GM21576 (cell line): Measurements from ENCODE around the gene GDF15.
A peak's percentile ranks its signal among the peaks of the same experiment; 100 is the strongest.
"Not testable (repeated sequence)": the region's sequence is repeated elsewhere in the genome, so short reads cannot be mapped to it uniquely, and the experiment has no call there.

Experiments used
- ATAC-seq: cut with Tn5 transposase; IDR thresholded peaks from one replicate; pipeline ENCODE4 v1.9.1; 2021; ENCODE audit warnings: mild to moderate bottlenecking, moderate library complexity; ENCODE audit not compliant: unreplicated experiment

GDF15 gene

DNA sequence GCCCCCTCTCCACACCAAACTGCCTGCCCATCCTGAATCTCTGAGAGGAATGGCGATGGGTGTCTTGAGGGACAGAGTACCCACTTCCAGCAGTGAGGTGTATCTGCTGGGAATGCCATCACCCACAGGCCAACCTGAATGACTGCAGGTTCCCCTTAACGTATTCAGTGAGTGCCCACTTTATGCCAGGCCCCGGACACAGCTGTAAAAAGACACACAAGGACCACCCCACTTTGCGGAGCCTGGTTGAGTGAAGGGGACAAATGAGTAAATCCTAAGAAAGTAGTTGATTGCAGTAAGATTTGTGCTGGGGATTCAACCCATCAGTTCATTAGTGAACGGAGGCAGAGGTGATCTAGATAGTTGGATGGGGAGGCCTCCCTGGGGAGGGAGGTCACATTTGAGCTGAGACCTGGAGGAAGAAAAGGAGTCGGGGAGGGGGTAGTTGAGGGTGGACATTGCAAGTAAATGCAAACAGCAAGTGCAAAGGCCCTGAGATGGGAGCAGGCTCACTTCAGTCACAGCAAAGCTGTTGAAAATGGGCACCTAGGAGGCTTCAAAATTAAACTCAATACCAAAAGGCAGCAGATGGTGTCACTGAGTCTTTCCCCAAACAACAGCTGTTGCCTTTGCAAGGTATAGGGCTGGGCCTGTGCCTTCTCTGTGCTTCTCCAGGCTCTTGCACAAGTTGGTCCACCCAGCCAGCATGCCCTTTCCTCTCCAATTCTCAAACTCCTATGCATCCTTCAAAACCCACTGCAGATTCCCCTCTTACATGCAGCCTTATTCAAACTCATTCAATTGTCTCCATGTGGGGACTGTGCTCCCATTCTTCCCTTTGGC, 4.3 kb downstream of the GDF15 start:
- no peak for ATAC-seq

DNA sequence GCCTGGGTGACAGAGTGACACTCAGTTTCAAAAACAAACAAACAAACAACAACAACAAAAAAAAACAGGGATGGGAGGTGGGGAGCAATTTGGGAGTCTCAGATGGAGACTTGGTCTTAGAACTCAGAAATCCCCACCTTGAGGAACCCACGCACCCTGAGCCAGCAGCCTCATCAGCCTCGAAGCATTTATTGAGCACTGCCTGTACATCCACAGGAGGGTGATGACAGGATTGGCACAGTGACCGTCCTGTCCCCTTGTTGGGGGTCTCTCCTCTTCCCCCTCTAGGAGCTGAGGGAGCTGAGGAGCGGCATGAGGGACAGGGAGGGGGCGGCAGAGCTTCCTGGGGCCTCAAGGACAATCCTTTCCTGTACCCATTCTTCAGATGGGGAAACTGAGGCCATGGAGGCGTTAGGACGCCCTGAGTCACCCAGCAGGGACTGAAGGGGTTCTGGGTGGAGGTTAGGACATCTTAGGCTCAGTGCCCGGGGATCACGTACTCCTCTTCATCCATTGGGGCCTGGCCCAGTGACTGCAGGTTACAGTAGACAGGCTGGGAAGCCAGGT, 5.6 kb downstream of the GDF15 start:
- ATAC-seq = no peak

DNA sequence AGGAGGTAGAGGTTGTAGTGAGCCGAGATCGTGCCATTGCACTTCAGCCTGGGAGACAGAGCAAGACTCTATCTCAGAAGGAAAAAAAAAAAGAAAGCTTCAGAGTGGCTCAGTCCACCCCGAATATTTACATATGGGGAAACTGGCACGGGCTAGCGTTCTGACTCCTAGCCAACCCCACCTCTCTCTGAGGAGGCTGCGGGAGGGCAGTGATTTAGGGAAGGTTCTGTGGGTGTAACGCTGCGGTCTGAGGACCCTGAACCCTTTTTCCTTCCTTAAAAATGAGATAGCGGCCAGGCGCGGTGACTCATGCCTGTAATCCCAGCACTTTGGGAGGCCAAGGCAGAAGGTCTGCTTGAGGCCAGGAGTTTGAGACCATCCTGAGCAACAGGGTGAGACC, 6.5 kb downstream of the GDF15 start:
- no peak for ATAC-seq

DNA sequence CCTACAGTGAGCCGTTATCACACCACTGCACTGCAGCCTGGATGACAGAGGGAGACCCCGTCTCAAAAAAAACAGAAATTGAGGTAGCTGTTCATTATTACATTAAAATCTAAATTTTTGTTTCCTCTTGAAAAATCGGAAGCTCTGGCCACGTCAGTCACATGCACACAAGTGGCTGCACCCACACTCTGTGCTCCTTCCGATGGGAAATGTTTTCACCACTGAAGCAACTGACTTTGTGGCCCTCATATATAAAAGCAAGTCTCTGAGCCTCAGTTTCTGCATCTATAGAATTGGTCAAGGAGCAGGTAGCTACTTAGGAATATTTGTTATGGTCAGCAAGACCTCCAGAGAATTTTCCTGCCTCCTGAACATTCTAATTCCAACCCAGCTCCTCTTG, 7.0 kb downstream of the GDF15 start:
- ATAC-seq = no peak

DNA sequence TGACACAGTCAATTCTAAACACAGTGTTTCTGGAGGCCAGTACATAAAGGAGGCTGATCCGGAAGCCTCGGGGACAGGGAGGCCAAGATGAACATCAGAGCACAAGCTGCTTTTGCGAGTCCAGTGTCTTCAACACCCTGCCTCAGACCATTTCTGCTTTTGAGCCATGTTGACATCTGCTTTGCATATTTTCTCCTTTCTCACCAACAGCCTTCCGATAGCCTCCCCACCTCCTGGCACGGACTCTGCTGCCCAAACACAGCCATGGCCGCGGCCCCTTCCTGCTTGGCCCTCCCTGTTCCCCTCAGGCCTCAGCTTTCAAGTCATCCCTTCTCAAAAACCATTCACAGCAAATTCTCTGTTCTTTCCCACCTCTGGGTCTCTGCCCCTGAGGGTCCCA, 7.9 kb downstream of the GDF15 start:
- ATAC-seq = no peak

DNA sequence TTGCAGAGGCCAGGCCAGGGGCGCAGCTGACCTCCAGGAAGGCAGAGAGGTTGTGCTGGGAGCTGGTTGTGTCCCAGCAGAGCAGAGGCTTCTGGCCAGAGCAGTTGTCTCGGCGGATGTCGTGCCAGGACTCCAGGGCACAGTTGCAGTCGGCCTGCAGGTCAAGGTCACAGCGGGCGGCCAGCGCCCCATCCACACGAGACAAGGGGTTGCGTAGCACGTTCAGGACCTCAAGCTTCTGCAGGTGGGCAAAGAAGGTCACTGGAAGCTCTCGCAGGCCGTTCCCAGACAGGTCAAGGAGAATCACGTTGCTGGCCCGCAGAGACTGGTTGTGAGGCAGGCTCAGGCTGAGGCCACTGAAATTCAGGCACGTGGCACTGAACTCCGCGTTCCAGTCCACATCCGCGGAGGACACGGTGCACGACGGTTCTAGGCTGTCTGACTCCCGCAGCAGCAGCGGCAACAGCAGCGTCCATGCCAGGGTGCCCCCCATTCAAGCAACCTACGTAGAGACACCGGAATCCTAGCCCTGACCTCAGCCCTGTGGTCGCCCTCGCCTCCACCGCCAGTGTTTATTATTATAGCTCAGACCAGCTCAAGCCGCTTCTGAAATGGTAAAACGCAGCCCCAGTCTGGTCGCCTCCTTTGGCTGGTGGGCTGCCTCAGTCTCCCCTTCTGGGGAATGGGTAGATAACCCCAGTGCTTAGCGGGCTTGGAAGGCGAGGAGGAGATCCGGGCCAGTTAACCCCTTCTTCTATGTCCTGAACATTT, 10.7 kb downstream of the GDF15 start:
- ATAC-seq = no peak

DNA sequence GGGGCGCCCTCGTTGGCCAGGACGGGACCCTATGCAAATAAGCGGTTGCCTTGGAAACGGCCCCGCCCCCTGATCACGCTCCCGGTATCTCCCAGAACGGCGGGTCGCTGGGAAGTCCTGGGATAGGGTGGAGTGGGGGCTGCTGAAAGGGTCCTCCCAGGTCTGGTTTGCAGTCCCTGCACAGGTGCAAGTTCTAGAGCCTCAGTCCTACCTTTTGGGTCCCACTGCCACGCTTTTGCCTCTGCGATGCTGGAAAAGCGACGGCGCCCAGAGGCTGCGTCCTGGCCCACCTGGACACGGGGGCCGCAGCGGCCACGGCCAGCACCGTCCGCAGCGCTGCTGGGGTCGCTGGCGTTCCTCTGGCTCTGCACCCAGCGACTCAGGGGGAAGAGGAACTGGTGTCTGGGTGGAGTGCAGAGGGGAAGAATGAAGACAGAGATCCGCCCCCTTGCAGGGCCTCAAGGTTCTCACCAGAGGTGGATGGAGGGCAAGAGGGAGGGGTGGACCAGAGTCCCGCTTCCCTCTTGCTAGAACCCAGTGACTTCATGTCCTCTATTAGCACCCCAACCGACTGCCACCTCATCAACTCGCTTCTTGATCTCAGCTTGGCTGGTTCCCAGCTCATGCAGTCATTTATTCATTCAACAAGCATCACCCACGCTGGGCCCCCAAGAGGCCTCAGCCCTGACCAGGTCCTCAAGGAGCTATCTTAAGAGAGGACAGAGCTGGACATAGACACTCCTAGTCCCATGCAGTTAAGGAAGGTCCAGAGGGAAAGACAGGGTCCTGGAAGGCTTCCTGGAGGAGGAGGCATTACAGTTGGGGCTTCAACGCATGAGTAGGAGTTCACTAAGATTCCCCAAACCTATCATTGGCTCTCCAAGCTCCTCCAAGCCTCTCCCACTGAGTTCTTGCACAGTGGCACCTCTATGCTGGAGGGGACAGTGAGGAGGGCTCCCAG, 11.6 kb downstream of the GDF15 start, which contains the start of gene LRRC25:
TSS of gene LRRC25 (minus strand) at position 381 of the 961 bp plus-strand sequence. CDS start 659 bp downstream, outside the sequence.
- no peak for ATAC-seq

DNA sequence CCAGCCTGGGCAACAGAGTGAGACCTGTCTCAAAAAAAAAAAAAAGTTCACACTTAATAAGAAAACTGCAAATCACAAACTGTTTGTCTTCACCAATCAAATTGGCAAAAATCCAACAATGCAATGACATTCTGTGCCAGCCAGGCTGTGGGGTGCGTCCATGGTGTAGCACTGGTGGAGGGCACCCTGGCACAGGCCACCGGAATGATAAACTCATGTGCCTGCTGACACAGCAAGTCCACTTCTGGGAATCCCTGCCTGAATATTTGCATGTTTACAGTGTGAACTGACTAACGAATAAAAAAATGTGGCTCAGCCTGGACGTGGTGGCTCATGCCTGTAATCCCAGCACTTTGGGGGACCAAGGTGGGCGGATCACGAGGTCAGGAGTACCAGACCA, 13.1 kb downstream of the GDF15 start:
- no peak for ATAC-seq

DNA sequence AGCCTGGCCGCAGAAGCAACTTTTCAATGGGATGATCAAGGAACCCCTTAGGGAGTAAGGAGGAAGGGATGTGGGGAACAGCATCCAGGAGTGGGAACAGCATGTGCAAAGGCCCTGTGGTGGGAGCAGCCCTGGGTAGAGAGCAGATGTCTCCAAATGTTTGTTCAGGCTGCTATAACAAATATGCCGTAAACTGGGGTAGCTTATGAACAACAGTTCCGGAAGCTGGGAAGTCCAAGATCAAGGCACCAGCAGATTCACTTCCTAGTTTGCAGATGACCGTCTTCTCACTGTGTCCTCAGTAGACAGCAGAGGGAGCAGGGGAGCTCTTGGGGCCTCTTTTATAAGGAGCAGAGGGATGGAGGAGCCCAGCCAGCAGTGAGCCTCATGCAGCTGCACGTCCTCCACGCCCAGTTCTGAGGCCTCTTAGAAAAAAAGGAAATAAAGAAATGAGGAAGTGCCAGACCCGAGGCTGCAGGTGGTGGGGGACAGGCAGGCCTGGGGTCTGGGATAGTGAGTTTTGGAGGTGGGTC, 15.7 kb downstream of the GDF15 start:
- no peak for ATAC-seq

DNA sequence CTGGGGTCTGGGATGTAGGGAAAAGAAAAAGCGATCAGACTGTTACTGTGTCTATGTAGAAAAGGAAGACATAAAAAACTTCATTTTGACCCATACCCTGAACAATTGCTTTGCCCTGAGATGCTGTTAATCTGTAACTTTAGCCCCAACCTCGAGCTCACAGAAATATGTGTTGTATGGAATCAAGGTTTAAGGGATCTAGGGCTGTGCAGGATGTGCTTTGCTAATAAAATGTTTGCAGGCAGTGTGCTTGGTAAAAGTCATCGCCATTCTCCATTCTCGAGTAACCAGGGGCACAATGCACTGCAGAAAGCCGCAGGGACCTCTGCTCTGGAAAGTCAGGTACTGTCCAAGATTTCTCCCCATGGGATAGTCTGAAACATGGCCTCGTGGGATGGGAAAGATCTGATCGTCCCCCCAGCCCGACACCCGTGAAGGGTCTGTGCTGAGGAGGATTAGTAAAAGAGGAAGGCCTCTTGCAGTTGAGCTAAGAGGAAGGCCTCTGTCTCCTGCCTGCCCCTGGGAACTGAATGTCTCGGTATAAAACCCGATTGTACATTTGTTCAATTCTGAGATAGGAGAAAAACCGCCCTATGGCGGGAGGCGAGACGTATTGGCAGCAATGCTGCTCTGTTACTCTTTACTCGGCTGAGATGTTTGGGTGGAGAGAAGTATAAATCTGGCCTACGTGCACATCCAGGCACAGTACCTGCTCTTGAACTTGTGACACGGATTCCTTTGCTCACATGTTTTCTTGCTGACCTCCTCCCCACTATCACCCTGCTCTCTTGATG, 16.7 kb downstream of the GDF15 start:
- ATAC-seq = not testable (repeated sequence)

DNA sequence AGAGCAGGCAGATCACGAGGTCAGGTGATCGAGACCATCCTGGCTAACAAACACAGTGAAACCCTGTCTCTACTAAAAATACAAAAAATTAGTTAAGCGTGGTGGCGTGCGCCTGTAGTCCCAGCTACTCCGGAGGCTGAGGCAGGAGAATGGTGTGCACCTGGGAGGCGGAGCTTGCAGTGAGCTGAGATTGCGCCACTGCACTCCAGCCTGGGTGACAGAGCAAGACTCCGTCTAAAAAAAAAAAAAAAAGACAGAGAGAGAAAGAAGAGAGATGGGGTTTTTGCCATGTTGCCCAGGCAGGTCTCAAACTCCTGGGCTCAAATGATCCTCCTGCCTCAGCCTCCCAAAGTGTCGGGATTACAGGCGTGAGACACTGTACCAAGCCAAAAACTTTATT, 19.8 kb downstream of the GDF15 start:
- ATAC-seq = not testable (repeated sequence)

DNA sequence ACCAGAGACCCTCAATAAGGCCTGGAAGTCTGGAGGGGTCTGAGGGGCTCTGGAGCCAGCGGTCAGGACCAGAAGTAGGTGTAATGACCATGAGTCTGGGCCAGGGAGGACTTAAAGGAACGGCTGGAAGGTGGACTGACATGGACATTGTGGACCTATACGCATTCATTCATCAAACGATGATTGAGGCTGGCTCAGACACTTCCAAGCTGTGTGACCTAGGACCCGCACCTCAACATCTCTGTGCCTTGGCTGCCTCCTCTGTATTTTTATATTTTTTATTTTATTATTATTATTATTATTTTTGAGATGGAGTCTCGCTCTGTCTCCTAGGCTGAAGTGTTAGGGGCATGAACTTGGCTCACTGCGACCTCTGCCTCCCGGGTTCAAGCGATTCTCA, 20.8 kb downstream of the GDF15 start:
- ATAC-seq = no peak

DNA sequence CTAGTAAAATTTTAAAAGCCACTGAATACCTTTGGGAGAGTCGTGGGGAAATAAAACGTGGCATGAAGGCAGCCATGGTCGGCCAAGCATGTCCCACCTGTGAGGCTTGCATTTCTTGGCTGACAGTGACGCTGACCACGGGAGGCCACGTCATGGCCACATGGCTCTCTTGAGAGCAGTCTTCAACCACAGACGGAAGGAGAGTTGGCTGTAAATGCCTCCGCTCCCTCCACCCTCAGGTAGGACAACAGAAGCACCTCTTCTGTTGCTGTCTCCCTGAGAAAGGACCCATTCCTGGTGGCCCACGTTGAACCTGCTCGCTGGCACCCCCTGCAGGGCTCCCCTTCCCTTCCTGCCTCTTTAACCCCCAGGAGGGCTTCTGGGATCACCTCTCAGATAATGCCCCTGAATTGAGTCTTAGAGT, 22.1 kb downstream of the GDF15 start:
- peak; percentile 64 for ATAC-seq

DNA sequence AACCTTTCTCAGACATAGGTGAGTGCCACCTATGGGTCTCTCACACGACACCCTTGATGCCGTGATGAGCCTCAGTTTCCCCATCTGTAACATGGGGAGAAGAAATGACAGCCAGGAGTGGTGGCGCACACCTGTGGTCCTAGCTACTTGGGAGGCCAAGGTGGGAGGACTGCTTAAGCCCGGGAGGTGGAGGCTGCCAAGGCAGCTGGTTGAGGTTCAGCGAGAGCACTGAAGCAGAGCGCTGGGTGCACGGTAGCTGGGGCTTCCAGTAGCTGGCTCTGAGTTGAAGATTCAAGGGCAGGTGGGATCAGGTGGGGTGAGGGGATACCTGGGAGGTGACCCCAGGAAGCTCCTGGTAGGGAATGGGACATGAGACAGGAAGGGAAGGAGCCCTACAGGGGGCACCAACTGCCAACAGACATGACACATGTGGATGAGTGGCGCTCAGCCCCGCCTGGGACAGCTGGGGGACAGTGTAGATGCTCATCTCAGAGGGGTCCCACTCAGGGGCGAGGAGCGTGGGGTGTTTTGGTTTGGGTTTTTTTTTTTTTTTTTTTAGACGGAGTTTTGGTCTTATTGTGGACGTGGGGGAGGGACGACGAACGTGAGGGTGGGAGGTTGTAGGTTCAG, 26.8 kb downstream of the GDF15 start:
- no peak for ATAC-seq

DNA sequence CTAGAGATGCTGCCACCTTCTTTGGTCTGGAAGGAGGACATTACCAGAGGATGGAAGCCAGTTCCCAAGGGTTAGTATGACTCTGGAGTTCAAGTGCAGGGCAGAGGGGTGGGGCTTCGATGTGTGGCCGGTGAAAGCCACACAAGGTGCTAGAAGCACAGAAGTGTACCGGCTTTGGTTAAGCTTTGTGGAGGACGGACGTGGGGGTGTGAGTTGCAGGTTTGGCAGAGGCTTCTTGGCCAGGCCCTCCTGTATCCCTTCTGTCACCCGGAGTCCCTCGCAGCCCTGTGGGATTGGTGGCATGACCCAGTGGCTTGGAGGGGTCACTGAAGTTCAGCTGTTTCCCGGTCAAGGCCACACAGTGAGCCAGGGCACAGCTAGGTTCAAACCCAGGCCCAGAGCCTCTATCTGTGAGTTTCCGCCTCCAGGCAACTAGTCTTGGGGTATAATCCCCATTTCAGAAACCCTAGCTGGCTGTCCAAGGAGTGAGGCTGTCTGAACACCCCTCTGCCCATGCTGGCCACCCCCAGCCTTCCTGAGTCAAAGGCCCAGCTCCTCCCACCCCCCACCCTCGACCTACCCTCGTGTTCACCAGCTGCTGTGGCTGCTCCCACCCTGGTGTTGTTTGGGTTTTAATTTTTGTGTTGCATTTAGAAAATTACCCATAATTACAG, 28.7 kb downstream of the GDF15 start:
- no peak for ATAC-seq

DNA sequence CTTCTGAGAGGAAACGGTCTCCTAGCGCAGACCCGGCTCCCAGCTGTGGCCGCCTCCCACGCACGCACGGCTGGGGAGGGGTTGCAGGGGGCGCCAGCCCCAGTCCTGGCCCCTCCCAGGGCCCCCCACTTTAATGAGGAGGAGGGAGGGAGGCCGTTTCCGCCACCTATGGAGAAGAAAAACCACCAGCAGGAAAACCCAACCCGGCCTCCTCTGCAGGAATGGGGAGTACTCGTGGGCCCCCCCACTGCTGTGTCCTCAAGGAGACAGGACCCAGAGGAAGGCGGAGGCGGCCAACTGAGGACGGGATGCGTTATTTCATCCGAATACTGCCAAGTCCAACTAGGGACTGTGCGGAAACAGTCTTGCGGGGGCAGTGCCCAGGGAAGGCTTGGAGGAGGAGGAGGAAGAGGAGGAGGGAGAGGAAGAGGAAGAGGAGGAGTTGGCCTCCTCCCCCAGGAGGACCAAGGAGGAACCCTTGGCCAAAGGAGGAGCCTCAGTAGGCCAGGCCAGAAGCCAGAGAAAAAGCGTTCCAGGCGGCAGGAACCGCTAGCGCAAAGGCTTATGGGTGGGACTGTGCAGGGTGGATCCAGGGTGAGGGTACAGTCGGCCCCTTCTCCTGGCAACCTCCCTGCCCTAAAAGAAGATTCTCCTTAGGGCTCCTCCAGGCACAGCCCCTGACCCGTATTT, 29.4 kb downstream of the GDF15 start:
- ATAC-seq = no peak

DNA sequence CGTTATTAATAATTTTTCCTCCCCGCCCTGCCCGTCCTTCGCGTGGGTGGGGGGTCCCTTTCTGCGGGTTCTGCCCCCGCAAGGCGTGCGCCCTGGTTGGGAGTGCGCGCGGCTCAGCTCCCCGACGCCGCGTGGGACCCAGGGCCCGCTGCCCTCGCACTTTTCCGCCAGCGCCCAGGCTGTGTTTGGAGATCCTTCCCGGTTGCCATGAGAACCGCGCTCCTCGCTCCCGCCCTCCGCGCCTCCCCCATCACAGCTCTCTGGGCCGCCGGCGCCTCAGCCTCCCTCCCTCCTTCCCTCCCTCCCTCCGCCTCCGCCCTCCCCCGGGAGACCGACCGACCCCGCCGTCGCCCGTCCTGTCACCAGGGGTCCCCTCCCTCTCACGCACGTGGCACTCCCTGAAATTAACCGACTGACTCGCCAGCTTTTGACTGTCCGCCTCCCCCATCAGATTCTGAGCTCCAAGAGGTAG, 30.9 kb downstream of the GDF15 start:
- ATAC-seq = no peak
